ENCODE data around the gene KCNA4.

DNA sequence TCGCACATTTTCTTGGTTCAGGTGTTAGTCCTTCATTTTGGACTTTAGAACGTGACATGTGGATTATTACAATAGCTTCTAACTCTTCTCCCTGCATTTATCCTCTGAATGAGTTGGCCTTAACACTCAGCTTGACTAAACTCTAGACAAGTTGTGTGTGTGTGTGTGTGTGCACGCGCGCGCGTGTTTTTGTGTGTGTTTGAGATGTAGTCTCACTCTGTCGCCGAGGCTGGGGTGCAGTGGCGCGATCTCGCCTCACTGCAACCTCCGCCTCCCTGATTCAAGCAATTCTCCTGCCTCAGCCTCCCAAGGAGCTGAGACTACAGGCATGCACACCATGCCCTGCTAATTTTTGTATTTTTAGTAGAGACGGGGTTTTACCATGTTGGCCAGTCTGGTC lies 24.3 kb upstream of the KCNA4 start:
- TF ChIP-seq, protein P1, sequence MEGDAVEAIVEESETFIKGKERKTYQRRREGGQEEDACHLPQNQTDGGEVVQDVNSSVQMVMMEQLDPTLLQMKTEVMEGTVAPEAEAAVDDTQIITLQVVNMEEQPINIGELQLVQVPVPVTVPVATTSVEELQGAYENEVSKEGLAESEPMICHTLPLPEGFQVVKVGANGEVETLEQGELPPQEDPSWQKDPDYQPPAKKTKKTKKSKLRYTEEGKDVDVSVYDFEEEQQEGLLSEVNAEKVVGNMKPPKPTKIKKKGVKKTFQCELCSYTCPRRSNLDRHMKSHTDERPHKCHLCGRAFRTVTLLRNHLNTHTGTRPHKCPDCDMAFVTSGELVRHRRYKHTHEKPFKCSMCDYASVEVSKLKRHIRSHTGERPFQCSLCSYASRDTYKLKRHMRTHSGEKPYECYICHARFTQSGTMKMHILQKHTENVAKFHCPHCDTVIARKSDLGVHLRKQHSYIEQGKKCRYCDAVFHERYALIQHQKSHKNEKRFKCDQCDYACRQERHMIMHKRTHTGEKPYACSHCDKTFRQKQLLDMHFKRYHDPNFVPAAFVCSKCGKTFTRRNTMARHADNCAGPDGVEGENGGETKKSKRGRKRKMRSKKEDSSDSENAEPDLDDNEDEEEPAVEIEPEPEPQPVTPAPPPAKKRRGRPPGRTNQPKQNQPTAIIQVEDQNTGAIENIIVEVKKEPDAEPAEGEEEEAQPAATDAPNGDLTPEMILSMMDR (conservative IDR thresholded peaks at IDR 0.05; ENCODE audit: low read depth, low read length), result no peak
- no peak for TF ChIP-seq EZH2 (IDR thresholded peaks at IDR 0.05; ENCODE audit: borderline replicate concordance, low read depth, low read length, poor library complexity, severe bottlenecking)

All from A673 (cell line).